ENCODE results near the gene C7orf25. TPM values are rescaled to one million over a fixed set of nuclear protein-coding genes. Genes with fewer than 3 reads are reported as not detected.

Gene C7orf25
- total and polyA plus RNA-seq, 2 of the 13 experiments (the other 11 are each of a cell fraction or from before 2014, with no cell fraction given) = 0.37 to 1.3 TPM

DNA sequence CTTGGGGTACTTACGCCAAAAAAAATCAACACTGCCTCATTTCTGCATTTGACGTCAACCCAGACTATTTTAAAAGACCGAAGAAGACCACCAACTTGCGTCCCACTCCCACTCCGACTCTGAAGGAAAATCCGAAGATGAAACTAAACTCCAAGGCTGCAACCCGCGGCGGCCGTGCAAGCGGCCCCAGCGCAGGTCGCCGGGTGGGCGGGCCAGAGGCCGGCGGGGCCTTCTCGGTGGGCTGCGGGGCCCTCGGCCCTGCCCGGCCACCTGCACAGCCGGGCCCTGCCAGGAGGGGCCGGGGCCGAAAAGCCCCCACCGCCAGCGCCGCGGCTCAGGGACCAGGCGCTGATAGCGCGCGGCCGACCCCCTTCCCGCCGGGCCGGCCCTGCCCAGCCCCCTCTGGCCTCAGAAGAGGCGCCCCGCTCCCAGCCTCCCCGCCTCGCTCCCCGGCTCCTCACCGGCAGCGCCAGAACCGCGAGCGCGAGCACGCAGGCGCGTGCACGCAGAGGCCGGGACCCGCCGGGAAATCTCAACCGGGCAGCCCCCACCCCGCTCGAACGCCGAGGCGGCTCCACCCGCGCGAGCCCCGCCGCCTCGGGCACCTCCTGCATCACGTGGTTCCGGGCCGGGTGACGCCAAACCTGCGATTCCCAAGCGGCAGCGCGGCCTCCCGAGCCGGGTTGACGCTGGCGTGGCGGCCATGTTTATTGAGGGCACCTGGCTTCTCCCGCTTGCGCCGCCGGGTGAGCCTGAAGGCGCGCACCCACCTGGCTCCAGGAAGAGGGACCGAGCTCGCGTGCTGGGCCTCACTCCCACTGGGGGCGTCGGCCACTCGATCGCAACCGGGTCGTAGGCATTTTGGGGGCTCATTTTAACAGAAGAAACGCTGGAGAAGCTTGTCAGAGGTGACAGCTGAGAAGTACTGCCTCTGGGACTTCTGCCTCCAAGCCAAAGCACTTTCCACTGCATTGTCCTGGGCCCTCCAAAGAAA, at the start of gene C7orf25 (continued):
- TF ChIP-seq, protein P1, sequence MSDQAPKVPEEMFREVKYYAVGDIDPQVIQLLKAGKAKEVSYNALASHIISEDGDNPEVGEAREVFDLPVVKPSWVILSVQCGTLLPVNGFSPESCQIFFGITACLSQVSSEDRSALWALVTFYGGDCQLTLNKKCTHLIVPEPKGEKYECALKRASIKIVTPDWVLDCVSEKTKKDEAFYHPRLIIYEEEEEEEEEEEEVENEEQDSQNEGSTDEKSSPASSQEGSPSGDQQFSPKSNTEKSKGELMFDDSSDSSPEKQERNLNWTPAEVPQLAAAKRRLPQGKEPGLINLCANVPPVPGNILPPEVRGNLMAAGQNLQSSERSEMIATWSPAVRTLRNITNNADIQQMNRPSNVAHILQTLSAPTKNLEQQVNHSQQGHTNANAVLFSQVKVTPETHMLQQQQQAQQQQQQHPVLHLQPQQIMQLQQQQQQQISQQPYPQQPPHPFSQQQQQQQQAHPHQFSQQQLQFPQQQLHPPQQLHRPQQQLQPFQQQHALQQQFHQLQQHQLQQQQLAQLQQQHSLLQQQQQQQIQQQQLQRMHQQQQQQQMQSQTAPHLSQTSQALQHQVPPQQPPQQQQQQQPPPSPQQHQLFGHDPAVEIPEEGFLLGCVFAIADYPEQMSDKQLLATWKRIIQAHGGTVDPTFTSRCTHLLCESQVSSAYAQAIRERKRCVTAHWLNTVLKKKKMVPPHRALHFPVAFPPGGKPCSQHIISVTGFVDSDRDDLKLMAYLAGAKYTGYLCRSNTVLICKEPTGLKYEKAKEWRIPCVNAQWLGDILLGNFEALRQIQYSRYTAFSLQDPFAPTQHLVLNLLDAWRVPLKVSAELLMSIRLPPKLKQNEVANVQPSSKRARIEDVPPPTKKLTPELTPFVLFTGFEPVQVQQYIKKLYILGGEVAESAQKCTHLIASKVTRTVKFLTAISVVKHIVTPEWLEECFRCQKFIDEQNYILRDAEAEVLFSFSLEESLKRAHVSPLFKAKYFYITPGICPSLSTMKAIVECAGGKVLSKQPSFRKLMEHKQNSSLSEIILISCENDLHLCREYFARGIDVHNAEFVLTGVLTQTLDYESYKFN (CRISPR knock-in tag; conservative IDR thresholded peaks at IDR 0.05) = peak; percentile 55
- no peak for TF ChIP-seq HNF4G (IDR thresholded peaks at IDR 0.05; ENCODE audit: borderline replicate concordance, low read depth, low read length)
- peak; percentile 76; the same call in 1 of the 2 replicates for TF ChIP-seq HNF4G (CRISPR knock-in tag; IDR thresholded peaks at IDR 0.05; ENCODE audit: borderline replicate concordance, low read depth)
- no peak; the same call in 1 of the 2 replicates for TF ChIP-seq SP5 (CRISPR knock-in tag; IDR thresholded peaks at IDR 0.05; ENCODE audit: borderline replicate concordance, low read depth)
- no peak for TF ChIP-seq TCF12 (IDR thresholded peaks at IDR 0.05)
- no peak for TF ChIP-seq TCF12 (CRISPR knock-in tag; IDR thresholded peaks at IDR 0.05)
- no peak; the same call in 1 of the 2 replicates for TF ChIP-seq MEIS2 (CRISPR knock-in tag; IDR thresholded peaks at IDR 0.05)
- no peak for TF ChIP-seq MED13 (CRISPR knock-in tag; IDR thresholded peaks at IDR 0.05)
- TF ChIP-seq, protein P2, sequence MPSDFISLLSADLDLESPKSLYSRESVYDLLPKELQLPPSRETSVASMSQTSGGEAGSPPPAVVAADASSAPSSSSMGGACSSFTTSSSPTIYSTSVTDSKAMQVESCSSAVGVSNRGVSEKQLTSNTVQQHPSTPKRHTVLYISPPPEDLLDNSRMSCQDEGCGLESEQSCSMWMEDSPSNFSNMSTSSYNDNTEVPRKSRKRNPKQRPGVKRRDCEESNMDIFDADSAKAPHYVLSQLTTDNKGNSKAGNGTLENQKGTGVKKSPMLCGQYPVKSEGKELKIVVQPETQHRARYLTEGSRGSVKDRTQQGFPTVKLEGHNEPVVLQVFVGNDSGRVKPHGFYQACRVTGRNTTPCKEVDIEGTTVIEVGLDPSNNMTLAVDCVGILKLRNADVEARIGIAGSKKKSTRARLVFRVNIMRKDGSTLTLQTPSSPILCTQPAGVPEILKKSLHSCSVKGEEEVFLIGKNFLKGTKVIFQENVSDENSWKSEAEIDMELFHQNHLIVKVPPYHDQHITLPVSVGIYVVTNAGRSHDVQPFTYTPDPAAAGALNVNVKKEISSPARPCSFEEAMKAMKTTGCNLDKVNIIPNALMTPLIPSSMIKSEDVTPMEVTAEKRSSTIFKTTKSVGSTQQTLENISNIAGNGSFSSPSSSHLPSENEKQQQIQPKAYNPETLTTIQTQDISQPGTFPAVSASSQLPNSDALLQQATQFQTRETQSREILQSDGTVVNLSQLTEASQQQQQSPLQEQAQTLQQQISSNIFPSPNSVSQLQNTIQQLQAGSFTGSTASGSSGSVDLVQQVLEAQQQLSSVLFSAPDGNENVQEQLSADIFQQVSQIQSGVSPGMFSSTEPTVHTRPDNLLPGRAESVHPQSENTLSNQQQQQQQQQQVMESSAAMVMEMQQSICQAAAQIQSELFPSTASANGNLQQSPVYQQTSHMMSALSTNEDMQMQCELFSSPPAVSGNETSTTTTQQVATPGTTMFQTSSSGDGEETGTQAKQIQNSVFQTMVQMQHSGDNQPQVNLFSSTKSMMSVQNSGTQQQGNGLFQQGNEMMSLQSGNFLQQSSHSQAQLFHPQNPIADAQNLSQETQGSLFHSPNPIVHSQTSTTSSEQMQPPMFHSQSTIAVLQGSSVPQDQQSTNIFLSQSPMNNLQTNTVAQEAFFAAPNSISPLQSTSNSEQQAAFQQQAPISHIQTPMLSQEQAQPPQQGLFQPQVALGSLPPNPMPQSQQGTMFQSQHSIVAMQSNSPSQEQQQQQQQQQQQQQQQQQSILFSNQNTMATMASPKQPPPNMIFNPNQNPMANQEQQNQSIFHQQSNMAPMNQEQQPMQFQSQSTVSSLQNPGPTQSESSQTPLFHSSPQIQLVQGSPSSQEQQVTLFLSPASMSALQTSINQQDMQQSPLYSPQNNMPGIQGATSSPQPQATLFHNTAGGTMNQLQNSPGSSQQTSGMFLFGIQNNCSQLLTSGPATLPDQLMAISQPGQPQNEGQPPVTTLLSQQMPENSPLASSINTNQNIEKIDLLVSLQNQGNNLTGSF (CRISPR knock-in tag; IDR thresholded peaks at IDR 0.05) = peak; percentile 92; the same call in 1 of the 2 replicates
- TF ChIP-seq KMT2A (CRISPR knock-in tag; IDR thresholded peaks at IDR 0.05) = peak; percentile 63; the same call in 1 of the 2 replicates
- TF ChIP-seq ZNF615 (CRISPR knock-in tag; IDR thresholded peaks at IDR 0.05; ENCODE audit: borderline replicate concordance) = no peak
- TF ChIP-seq, protein P3, sequence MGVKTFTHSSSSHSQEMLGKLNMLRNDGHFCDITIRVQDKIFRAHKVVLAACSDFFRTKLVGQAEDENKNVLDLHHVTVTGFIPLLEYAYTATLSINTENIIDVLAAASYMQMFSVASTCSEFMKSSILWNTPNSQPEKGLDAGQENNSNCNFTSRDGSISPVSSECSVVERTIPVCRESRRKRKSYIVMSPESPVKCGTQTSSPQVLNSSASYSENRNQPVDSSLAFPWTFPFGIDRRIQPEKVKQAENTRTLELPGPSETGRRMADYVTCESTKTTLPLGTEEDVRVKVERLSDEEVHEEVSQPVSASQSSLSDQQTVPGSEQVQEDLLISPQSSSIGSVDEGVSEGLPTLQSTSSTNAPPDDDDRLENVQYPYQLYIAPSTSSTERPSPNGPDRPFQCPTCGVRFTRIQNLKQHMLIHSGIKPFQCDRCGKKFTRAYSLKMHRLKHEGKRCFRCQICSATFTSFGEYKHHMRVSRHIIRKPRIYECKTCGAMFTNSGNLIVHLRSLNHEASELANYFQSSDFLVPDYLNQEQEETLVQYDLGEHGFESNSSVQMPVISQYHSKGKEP (CRISPR knock-in tag; IDR thresholded peaks at IDR 0.05) = peak; percentile 57; the same call in 1 of the 2 replicates
- TF ChIP-seq, protein P4, sequence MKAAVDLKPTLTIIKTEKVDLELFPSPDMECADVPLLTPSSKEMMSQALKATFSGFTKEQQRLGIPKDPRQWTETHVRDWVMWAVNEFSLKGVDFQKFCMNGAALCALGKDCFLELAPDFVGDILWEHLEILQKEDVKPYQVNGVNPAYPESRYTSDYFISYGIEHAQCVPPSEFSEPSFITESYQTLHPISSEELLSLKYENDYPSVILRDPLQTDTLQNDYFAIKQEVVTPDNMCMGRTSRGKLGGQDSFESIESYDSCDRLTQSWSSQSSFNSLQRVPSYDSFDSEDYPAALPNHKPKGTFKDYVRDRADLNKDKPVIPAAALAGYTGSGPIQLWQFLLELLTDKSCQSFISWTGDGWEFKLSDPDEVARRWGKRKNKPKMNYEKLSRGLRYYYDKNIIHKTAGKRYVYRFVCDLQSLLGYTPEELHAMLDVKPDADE (CRISPR knock-in tag; IDR thresholded peaks at IDR 0.05) = peak; percentile 81; the same call in 1 of the 2 replicates
- TF ChIP-seq ZSCAN25 (CRISPR knock-in tag; IDR thresholded peaks at IDR 0.05) = peak; percentile 43; the same call in 1 of the 2 replicates
- TF ChIP-seq ZNF230 (CRISPR knock-in tag; IDR thresholded peaks at IDR 0.05) = peak; percentile 46; the same call in 1 of the 2 replicates
- TF ChIP-seq HMG20A (CRISPR knock-in tag; IDR thresholded peaks at IDR 0.05; ENCODE audit: borderline replicate concordance) = 0 out of 2 replicates have a peak, but pooled peaks have one; percentile 18
- no peak; the same call in 1 of the 2 replicates for TF ChIP-seq ZNF44 (CRISPR knock-in tag; IDR thresholded peaks at IDR 0.05)
